ENCODE results near the gene NPLOC4.

DNA sequence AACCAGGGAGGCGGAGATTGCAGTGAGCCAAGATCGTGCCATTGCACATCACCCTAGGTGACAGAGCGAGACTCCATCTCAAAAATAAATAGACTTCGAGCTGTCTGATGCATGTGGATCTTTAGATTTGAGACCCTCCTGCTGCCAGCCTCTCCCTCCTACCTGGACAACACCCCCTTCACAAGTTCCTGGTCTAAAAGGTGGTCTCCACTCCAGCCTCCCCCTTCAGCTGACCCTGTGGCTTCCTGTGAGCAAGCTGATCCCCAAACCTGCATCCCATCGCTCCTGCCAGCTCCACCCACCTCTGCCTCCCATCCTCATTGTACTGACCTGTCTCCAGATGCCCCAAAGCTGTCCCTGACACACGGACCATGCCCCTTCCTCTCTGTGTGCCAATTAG is 57.6 kb downstream of the NPLOC4 start:
- TF ChIP-seq NFRKB (IDR thresholded peaks at IDR 0.05; ENCODE audit: low read depth) (no peak), CTCF (IDR thresholded peaks at IDR 0.05 in 2 of 3, conservative IDR thresholded peaks at IDR 0.05 in 1 of 3; ENCODE audit: insufficient read depth in 2 of 3, low read depth in 1 of 3, low read length in 3 of 3) (no peak), ILF3 (IDR thresholded peaks at IDR 0.05; ENCODE audit: borderline replicate concordance) (no peak), GABPA (tag; conservative IDR thresholded peaks at IDR 0.05; ENCODE audit: low read depth) (no peak), JUNB (CRISPR knock-in tag; conservative IDR thresholded peaks at IDR 0.05) (no peak), ZKSCAN1 (IDR thresholded peaks at IDR 0.05; ENCODE audit: low read depth, low read length) (no peak), MYC (IDR thresholded peaks at IDR 0.05; ENCODE audit: low read depth, low read length) (no peak), MYC (CRISPR knock-in tag; IDR thresholded peaks at IDR 0.05; ENCODE audit: borderline replicate concordance, low read depth) (no peak), ZNF239 (CRISPR knock-in tag; IDR thresholded peaks at IDR 0.05) (no peak), GATAD2A (IDR thresholded peaks at IDR 0.05) (no peak), NFE2 (IDR thresholded peaks at IDR 0.05; ENCODE audit: low read depth) (no peak), POLR2A (conservative IDR thresholded peaks at IDR 0.05) (no peak), SIX5 (IDR thresholded peaks at IDR 0.05; ENCODE audit: borderline replicate concordance in 1 of 2, insufficient read depth in 1 of 2, low read depth in 1 of 2, low read length in 2 of 2) (no peak)
- TF ChIP-seq, protein P1, sequence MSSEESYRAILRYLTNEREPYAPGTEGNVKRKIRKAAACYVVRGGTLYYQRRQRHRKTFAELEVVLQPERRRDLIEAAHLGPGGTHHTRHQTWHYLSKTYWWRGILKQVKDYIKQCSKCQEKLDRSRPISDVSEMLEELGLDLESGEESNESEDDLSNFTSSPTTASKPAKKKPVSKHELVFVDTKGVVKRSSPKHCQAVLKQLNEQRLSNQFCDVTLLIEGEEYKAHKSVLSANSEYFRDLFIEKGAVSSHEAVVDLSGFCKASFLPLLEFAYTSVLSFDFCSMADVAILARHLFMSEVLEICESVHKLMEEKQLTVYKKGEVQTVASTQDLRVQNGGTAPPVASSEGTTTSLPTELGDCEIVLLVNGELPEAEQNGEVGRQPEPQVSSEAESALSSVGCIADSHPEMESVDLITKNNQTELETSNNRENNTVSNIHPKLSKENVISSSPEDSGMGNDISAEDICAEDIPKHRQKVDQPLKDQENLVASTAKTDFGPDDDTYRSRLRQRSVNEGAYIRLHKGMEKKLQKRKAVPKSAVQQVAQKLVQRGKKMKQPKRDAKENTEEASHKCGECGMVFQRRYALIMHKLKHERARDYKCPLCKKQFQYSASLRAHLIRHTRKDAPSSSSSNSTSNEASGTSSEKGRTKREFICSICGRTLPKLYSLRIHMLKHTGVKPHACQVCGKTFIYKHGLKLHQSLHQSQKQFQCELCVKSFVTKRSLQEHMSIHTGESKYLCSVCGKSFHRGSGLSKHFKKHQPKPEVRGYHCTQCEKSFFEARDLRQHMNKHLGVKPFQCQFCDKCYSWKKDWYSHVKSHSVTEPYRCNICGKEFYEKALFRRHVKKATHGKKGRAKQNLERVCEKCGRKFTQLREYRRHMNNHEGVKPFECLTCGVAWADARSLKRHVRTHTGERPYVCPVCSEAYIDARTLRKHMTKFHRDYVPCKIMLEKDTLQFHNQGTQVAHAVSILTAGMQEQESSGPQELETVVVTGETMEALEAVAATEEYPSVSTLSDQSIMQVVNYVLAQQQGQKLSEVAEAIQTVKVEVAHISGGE (CRISPR knock-in tag; IDR thresholded peaks at IDR 0.05) = no peak

Data from K562 (cell line).